HG03095 (cell line): ENCODE measurements around the gene BBS10.
"Not testable (repeated sequence)": the region's sequence is repeated elsewhere in the genome, so short reads cannot be mapped to it uniquely, and the experiment has no call there.

Source experiments
- ATAC-seq: cut with Tn5 transposase; IDR thresholded peaks from one replicate; pipeline ENCODE4 v1.9.1; 2021; ENCODE audit warnings: moderate library complexity; ENCODE audit not compliant: unreplicated experiment

BBS10 gene

GRCh38 chr12:76348079-76348901 lies at the start of gene BBS10:
BBS10 (minus strand) TSS chr12:76348415; CDS start chr12:76348358, 57 bp downstream.
- peak; percentile 97 for ATAC-seq

GRCh38 chr12:76391461-76391860 lies 43.2 kb upstream of the BBS10 start:
- no peak for ATAC-seq

GRCh38 chr12:76387614-76388013 lies 39.4 kb upstream of the BBS10 start:
- ATAC-seq = no peak

- ATAC-seq = no peak
Measured at GRCh38 chr12:76384560-76384959, 36.3 kb upstream of the BBS10 start.

- no peak for ATAC-seq
Measured at GRCh38 chr12:76383988-76384387, 35.8 kb upstream of the BBS10 start.

- no peak for ATAC-seq
Measured at GRCh38 chr12:76379261-76379660, 31.0 kb upstream of the BBS10 start.

GRCh38 chr12:76376876-76377275 lies 28.7 kb upstream of the BBS10 start:
- not testable (repeated sequence) for ATAC-seq

GRCh38 chr12:76375939-76376338 lies 27.7 kb upstream of the BBS10 start:
- no peak for ATAC-seq

- ATAC-seq = no peak
Measured at GRCh38 chr12:76375470-76375869, 27.3 kb upstream of the BBS10 start.

GRCh38 chr12:76374386-76375020 lies 26.3 kb upstream of the BBS10 start:
- ATAC-seq = no peak

- no peak for ATAC-seq
Measured at GRCh38 chr12:76368230-76368629, 20.0 kb upstream of the BBS10 start.

GRCh38 chr12:76366163-76366562 lies 17.9 kb upstream of the BBS10 start:
- no peak for ATAC-seq

GRCh38 chr12:76364131-76364530 lies 15.9 kb upstream of the BBS10 start:
- not testable (repeated sequence) for ATAC-seq

GRCh38 chr12:76360316-76360715 lies 12.1 kb upstream of the BBS10 start:
- no peak for ATAC-seq

- no peak for ATAC-seq
Measured at GRCh38 chr12:76356071-76356470, 7.9 kb upstream of the BBS10 start.

GRCh38 chr12:76346798-76347420 lies 1.3 kb downstream of the BBS10 start:
- ATAC-seq = peak; percentile 35

GRCh38 chr12:76346236-76346635 lies 2.0 kb downstream of the BBS10 start:
- ATAC-seq = no peak

GRCh38 chr12:76345569-76345968 lies 2.6 kb downstream of the BBS10 start:
- ATAC-seq = no peak

- no peak for ATAC-seq
Measured at GRCh38 chr12:76341436-76342030, 6.7 kb downstream of the BBS10 start.

GRCh38 chr12:76340680-76341435 lies 7.4 kb downstream of the BBS10 start:
- ATAC-seq = no peak

- no peak for ATAC-seq
Measured at GRCh38 chr12:76337583-76337982, 10.6 kb downstream of the BBS10 start.
